ENCODE results near the gene CHFR. TPM values are rescaled to one million over a fixed set of nuclear protein-coding genes. Genes with fewer than 3 reads are reported as not detected.

Gene CHFR
- total RNA-seq, 1 donor from 2014 or later = 7.9 TPM

DNA sequence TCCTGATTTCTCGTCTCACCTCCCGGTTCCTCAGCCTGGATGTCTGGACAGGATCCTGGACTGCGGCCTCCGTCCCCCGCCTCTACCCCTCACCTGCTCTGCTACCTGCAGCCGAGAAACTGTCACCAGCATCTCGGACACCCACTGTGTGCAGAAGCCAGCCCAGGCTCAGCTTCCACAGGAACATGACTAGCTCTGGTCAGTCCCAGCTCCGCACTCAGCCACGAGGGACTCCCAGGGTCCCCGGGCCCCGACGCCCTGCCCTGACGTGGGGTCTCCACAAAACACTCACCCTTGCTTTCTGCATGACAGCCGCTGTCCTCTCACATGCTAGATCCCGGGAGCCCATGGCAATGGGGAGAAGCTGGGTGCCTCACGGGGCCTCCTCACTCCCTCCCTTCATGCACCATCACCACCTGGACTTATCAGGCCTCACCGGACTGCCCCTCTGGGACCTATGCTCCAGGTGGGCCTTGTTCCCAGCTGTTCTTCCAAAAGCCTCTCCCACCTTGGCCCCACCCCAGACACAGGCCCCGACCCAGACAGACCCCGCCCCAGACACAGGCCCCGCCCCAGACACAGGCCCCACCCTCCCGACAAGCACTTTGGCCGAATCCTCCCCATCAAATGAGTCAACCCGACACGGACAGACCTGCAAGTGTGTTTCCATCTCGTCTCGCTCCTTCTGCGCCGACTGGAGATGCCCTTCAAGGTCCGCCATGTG lies 98.9 kb downstream of the CHFR start:
- Histone ChIP-seq H3K36me3 (peaks cover 62 to 89% of the 10 kb centered on the region in 2 donors), H3K4me3 (no peak overlapping the region), H3K27ac (no peak overlapping the region), H3K9me3 (no peaks in the 10 kb centered on the region), H3K4me1 (no peaks in the 10 kb centered on the region), H3K27me3 (no peaks in the 10 kb centered on the region)
- intact Hi-C loops (cut with DNase I) = no loop called here
- no peak for DNase-seq (ENCODE audit: low spot score in 2 of 2)
- TF ChIP-seq, protein P1, sequence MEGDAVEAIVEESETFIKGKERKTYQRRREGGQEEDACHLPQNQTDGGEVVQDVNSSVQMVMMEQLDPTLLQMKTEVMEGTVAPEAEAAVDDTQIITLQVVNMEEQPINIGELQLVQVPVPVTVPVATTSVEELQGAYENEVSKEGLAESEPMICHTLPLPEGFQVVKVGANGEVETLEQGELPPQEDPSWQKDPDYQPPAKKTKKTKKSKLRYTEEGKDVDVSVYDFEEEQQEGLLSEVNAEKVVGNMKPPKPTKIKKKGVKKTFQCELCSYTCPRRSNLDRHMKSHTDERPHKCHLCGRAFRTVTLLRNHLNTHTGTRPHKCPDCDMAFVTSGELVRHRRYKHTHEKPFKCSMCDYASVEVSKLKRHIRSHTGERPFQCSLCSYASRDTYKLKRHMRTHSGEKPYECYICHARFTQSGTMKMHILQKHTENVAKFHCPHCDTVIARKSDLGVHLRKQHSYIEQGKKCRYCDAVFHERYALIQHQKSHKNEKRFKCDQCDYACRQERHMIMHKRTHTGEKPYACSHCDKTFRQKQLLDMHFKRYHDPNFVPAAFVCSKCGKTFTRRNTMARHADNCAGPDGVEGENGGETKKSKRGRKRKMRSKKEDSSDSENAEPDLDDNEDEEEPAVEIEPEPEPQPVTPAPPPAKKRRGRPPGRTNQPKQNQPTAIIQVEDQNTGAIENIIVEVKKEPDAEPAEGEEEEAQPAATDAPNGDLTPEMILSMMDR (IDR thresholded peaks at IDR 0.05) = no peak

DNA sequence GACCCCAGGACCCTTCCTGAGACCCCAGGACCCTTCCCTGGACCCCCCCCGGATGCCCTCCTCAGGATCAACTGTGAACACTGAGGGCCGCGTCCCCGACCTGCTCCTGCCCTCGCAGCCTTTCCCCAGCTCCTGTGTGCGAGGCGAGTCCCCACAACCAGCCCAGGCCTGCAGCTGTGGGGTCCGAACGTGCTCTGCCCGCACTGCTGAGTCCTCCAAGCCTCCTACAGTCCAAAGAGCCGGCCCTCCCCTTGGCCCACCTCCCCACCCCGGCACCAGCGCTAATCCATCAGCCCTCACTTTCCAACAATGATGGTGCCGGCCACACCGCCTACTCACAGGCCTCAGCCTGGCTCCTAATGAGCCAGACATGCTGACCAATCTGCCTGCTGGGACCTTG lies 99.5 kb downstream of the CHFR start:
- Histone ChIP-seq H3K4me1 (no peaks in the 10 kb centered on the region), H3K4me3 (no peak overlapping the region), H3K27me3 (no peaks in the 10 kb centered on the region), H3K9me3 (no peaks in the 10 kb centered on the region), H3K27ac (no peak overlapping the region), H3K36me3 (peaks cover 68 to 95% of the 10 kb centered on the region in 2 donors)
- intact Hi-C loops (cut with DNase I) = no loop called here
- DNase-seq (ENCODE audit: low spot score in 2 of 2) = no peak
- TF ChIP-seq, protein P1 (IDR thresholded peaks at IDR 0.05) = no peak

DNA sequence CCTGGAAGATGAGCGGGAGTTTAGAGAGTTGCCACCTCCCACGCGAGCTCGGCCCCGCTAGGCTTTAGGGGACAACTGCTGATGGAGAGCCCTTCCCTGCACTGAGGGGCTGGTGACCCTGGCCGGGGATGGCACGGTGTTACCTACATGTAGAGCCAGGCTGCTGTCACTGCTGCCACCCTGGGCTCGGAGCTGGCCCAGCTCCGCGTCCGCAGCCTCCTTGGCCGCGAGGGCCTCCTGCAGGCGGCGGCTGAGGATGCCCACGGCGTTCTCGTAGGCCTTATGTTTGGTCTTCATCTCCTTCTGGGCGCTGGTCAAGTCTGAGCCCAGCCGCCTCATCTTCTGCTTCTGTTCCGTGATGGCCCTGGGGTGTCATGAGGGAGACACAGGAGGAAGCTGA lies 101.2 kb downstream of the CHFR start:
- TF ChIP-seq, protein P1 (IDR thresholded peaks at IDR 0.05) = no peak
- H3K36me3 ChIP-seq = peaks cover 83 to 96% of the 10 kb centered on the region in 2 donors
- intact Hi-C loops (cut with DNase I) = no loop called here

DNA sequence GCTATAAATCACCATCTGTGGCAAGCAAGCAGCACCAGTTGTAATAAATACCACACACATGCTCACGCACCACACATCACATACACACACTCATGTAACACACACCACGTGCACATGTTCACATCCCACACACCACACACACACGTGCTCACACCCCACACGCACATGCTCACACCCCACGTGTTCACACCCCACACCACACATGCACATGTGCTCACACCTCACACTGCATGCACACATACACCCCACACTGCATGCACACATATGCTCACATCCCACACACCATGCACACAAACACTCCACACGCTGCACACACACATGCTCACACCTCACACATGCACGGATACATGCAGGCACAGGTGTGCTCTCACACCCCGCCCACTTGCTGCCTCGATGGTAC lies 102.8 kb downstream of the CHFR start:
- intact Hi-C loops (cut with DNase I) = no loop called here
- Histone ChIP-seq H3K27ac (no peak overlapping the region), H3K4me1 (no peaks in the 10 kb centered on the region), H3K9me3 (no peaks in the 10 kb centered on the region), H3K36me3 (peaks cover 87 to 97% of the 10 kb centered on the region in 2 donors), H3K4me3 (no peak overlapping the region), H3K27me3 (no peaks in the 10 kb centered on the region)
- TF ChIP-seq, protein P1 (IDR thresholded peaks at IDR 0.05) = no peak
- DNase-seq (ENCODE audit: low spot score in 2 of 2) = no peak

More for the DNA sequence above, 101.2 kb downstream of the CHFR start:
- Histone ChIP-seq H3K9me3 (no peaks in the 10 kb centered on the region), H3K27ac (no peak overlapping the region), H3K27me3 (no peaks in the 10 kb centered on the region), H3K4me3 (no peak overlapping the region), H3K4me1 (no peaks in the 10 kb centered on the region)
- DNase-seq (ENCODE audit: low spot score in 2 of 2) = no peak

DNA sequence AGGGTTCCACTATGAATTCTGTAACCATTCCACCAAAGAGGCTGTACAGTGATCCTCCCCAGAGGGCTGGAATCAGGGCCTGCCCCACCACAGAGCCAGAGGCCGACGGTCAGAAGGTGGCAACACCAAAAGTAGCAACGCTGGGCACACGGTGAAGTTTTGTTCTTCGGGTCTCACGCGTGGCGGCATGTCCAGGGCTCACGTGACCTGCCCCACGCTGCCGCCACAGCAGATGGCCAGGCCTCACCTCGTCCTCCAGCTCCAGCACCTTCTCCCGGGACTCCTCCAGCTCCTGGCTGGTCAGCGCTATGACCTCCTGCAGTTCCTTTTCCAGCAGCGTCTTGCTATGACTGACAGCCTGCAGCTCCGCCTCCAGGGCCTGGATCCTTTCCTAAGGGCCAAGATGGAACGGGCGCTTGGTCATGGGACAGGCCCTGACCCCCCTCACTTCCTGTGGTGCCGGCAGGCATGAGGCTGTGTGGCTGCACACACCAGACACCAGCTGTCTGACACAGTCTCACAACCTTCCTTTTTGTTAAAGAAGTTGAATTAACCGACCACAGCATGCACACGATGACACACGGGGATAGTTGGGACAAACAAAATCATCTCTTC lies 103.4 kb downstream of the CHFR start:
- TF ChIP-seq, protein P1 (IDR thresholded peaks at IDR 0.05) = no peak
- Histone ChIP-seq H3K27ac (no peak overlapping the region), H3K36me3 (peaks cover 87 to 96% of the 10 kb centered on the region in 2 donors), H3K9me3 (no peaks in the 10 kb centered on the region), H3K27me3 (no peaks in the 10 kb centered on the region), H3K4me1 (no peaks in the 10 kb centered on the region), H3K4me3 (no peak overlapping the region)
- no peak for DNase-seq (ENCODE audit: low spot score in 2 of 2)
- intact Hi-C loops (cut with DNase I) = no loop called here

Other genes with a start within 250 kb of the CHFR start
- 115 TPM for gene POLE, start 200.3 kb downstream of the CHFR start, total RNA-seq
- gene PXMP2, start 200.0 kb downstream of the CHFR start, total RNA-seq = 18.8 TPM
- 41.2 TPM for gene PGAM5, start 176.8 kb downstream of the CHFR start, total RNA-seq
- 54.2 TPM for gene ANKLE2, start 125.8 kb downstream of the CHFR start, total RNA-seq
- gene GOLGA3, start 58.7 kb downstream of the CHFR start, total RNA-seq = 173 TPM
- gene ZNF605, start 68.7 kb upstream of the CHFR start, total RNA-seq = 1.3 TPM
- 73.4 TPM for gene ZNF26, start 98.8 kb upstream of the CHFR start, total RNA-seq
- 2.7 TPM for gene ZNF84, start 149.9 kb upstream of the CHFR start, total RNA-seq
- 11.6 TPM for gene ZNF140, start 193.3 kb upstream of the CHFR start, total RNA-seq
- 2.0 TPM for gene ZNF891, start 242.7 kb upstream of the CHFR start, total RNA-seq
- 3.8 TPM for gene ZNF10, start 243.0 kb upstream of the CHFR start, total RNA-seq

Measured in ascending aorta (tissue), 2 donors.